RWPE2 (cell line): ENCODE data around the gene CLMP.
A peak's percentile ranks its signal among the peaks of the same experiment; 100 is the strongest.

Source experiments
- ATAC-seq: fragments of 200-7000 bp; cut with Tn5 transposase; 3 replicates; pipeline ENCODE4 v1.9.1; 2021; ENCODE audit warnings: low read depth
- DNase-seq: peaks from one replicate; pipeline ENCODE4 v3.0.0-alpha.2; 2020; ENCODE audit warnings: low spot score
- H3K27ac ChIP-seq: fragments of 450-650 bp; 2 replicates; pipeline ENCODE4 v1.5.1; 2017; ENCODE audit warnings: mild to moderate bottlenecking; ENCODE audit not compliant: poor library complexity, severe bottlenecking
- H3K27me3 ChIP-seq: fragments of 250-450 bp; sonication (Bioruptor Pico); 2 replicates; pipeline ENCODE4 v1.5.1; 2021; ENCODE audit warnings: mild to moderate bottlenecking, moderate library complexity; ENCODE audit not compliant: insufficient read depth, poor library complexity, severe bottlenecking
- H3K36me3 ChIP-seq: fragments of 250-450 bp; sonication (Bioruptor Pico); 2 replicates; pipeline ENCODE4 v1.5.1; 2020; ENCODE audit warnings: low read depth, mild to moderate bottlenecking, moderate library complexity
- H3K4me1 ChIP-seq: fragments of 250-450 bp; sonication (Bioruptor Pico); 2 replicates; pipeline ENCODE4 v1.5.1; 2021; ENCODE audit warnings: mild to moderate bottlenecking, moderate library complexity; ENCODE audit not compliant: insufficient read depth, poor library complexity, severe bottlenecking
- H3K4me3 ChIP-seq: fragments of 250-450 bp; sonication (Bioruptor Pico); 2 replicates; pipeline ENCODE4 v1.5.1; 2021; ENCODE audit warnings: mild to moderate bottlenecking, moderate library complexity; ENCODE audit not compliant: severe bottlenecking
- H3K9me3 ChIP-seq: fragments of 250-450 bp; sonication (Bioruptor Pico); 2 replicates; pipeline ENCODE4 v1.5.1; 2021; ENCODE audit warnings: mild to moderate bottlenecking, moderate library complexity; ENCODE audit not compliant: severe bottlenecking
- CTCF ChIP-seq: fragments of 450-650 bp; IDR thresholded peaks from one replicate; pipeline ENCODE4 v1.5.1; 2017; ENCODE audit warnings: mild to moderate bottlenecking, moderate library complexity; ENCODE audit not compliant: poor library complexity, severe bottlenecking

The CLMP gene

GRCh38 chr11:123217897-123218296 is 22.8 kb upstream of the CLMP start:
- no peaks in the 10 kb centered on the region for H3K9me3 ChIP-seq
- TF ChIP-seq CTCF, result no peak
- H3K4me3 ChIP-seq, result no peak overlapping the region
- no peaks in the 10 kb centered on the region for H3K36me3 ChIP-seq
- no peaks in the 10 kb centered on the region for H3K27me3 ChIP-seq
- DNase-seq, result no peak
- no peak for ATAC-seq
- H3K27ac ChIP-seq, result peak overlapping the region; percentile 28
- peaks cover 13% of the 10 kb centered on the region for H3K4me1 ChIP-seq

GRCh38 chr11:123216249-123216648 is 21.2 kb upstream of the CLMP start:
- no peak for ATAC-seq
- Histone ChIP-seq H3K27ac (no peak overlapping the region), H3K36me3 (no peaks in the 10 kb centered on the region), H3K9me3 (no peaks in the 10 kb centered on the region), H3K4me3 (no peak overlapping the region), H3K4me1 (peaks cover 24% of the 10 kb centered on the region), H3K27me3 (no peaks in the 10 kb centered on the region)
- no peak for DNase-seq
- no peak for TF ChIP-seq CTCF

- Histone ChIP-seq H3K27ac (no peak overlapping the region), H3K4me3 (no peak overlapping the region), H3K27me3 (no peaks in the 10 kb centered on the region), H3K4me1 (peaks cover 24% of the 10 kb centered on the region), H3K9me3 (no peaks in the 10 kb centered on the region), H3K36me3 (no peaks in the 10 kb centered on the region)
- no peak for ATAC-seq
- TF ChIP-seq CTCF, result no peak
- no peak for DNase-seq
Measured at GRCh38 chr11:123214940-123215339, 19.9 kb upstream of the CLMP start.

GRCh38 chr11:123214396-123214795 is 19.3 kb upstream of the CLMP start:
- Histone ChIP-seq H3K27me3 (no peaks in the 10 kb centered on the region), H3K9me3 (no peaks in the 10 kb centered on the region), H3K4me1 (peaks cover 24% of the 10 kb centered on the region), H3K4me3 (no peak overlapping the region), H3K27ac (no peak overlapping the region), H3K36me3 (no peaks in the 10 kb centered on the region)
- TF ChIP-seq CTCF, result no peak
- no peak for ATAC-seq
- no peak for DNase-seq

- H3K27ac ChIP-seq, result no peak overlapping the region
- no peak for TF ChIP-seq CTCF
- peaks cover 17% of the 10 kb centered on the region for H3K4me1 ChIP-seq
- H3K4me3 ChIP-seq, result no peak overlapping the region
- no peaks in the 10 kb centered on the region for H3K9me3 ChIP-seq
- no peaks in the 10 kb centered on the region for H3K36me3 ChIP-seq
- H3K27me3 ChIP-seq, result no peaks in the 10 kb centered on the region
- DNase-seq, result no peak
- ATAC-seq, result no peak
Measured at GRCh38 chr11:123213307-123213771, 18.3 kb upstream of the CLMP start.
